ENCODE measurements around the gene PALM2AKAP2. TPM values are rescaled to one million over a fixed set of nuclear protein-coding genes. Genes with fewer than 3 reads are reported as not detected.

Gene PALM2AKAP2
- polyA plus RNA-seq, 1 experiment = 8.7 TPM

DNA sequence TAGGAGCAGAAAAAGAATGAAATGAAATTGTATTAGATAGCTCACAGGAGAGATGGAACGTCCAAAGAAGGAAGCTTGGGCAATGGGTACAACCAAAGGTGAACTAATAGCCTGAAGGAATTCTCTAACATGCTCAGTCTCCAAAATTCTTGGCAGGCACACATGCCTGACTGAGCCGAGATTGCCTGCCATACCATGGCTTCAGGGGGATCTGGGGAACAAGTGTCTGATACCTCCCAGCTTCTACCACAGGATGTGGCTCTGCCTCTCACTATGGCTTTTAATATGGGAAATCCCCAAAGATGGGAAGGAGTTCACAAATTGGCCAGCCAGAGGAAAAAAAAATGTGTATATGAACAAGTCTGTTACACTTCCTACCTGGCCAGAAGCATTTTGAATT is 3.6 kb upstream of the PALM2AKAP2 start:
- no peak for DNase-seq (ENCODE audit: low read depth)
- Histone ChIP-seq H3K36me3 (ENCODE audit: control insufficient read depth, insufficient read depth, low read length) (no peaks in the 10 kb centered on the region), H3K27me3 (ENCODE audit: control insufficient read depth, insufficient read depth, low read length) (no peaks in the 10 kb centered on the region; the same call in 1 of the 2 replicates), H3K4me3 (ENCODE audit: low read depth, low read length) (no peak overlapping the region)
- CTCF ChIA-PET = interaction anchor here (1.0 to 2.3 kb wide), 2 partner anchors 41 to 45 kb away, joined by 3 to 8 read pairs; no protein-coding TSS in a partner anchor
- TF ChIP-seq, protein P1, sequence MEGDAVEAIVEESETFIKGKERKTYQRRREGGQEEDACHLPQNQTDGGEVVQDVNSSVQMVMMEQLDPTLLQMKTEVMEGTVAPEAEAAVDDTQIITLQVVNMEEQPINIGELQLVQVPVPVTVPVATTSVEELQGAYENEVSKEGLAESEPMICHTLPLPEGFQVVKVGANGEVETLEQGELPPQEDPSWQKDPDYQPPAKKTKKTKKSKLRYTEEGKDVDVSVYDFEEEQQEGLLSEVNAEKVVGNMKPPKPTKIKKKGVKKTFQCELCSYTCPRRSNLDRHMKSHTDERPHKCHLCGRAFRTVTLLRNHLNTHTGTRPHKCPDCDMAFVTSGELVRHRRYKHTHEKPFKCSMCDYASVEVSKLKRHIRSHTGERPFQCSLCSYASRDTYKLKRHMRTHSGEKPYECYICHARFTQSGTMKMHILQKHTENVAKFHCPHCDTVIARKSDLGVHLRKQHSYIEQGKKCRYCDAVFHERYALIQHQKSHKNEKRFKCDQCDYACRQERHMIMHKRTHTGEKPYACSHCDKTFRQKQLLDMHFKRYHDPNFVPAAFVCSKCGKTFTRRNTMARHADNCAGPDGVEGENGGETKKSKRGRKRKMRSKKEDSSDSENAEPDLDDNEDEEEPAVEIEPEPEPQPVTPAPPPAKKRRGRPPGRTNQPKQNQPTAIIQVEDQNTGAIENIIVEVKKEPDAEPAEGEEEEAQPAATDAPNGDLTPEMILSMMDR (IDR thresholded peaks at IDR 0.05; ENCODE audit: insufficient read depth, low read depth, low read length) = no peak
- POLR2A ChIA-PET = no interaction called here

DNA sequence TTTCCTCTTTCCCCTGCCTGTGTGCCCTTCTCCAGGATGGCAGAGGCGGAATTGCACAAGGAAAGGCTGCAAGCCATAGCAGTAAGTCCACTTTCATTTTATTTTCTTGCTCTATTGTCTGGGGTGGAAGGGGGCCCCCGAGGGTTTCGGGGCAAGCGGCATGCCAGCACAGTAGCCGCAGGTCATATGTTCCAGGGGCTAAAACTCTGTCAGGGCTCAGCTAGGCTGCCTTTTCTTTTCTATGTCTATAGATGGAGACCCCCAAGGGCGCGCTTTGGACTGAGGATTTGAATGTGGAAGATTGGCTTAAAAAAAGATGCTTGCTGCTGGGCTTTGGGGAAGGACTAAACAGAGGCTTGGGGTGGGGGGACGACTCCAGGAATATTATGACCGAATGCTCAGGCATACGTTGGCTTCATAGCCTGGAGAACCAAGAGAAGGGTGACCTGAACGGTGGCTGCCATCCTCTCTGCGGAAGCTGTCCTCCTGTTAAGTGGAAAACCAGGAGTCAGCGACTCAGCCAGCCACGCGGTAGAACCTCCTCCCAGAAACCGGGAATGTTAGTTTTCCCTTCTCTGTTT is 545 bp downstream of the PALM2AKAP2 start:
- CTCF ChIA-PET = interaction anchor here (0.6 to 3.2 kb wide), 6 partner anchors 9 to 207 kb away, joined by 3 to 8 read pairs (median 4); no protein-coding TSS in a partner anchor
- POLR2A ChIA-PET = no interaction called here
- no peaks in the 10 kb centered on the region for H3K27me3 ChIP-seq (ENCODE audit: control insufficient read depth, insufficient read depth, low read length)
- no peaks in the 10 kb centered on the region for H3K36me3 ChIP-seq (ENCODE audit: control insufficient read depth, insufficient read depth, low read length)
- H3K4me3 ChIP-seq (ENCODE audit: low read depth, low read length) = peak overlapping the region; percentile 68
- no peak for DNase-seq (ENCODE audit: low read depth)
- TF ChIP-seq, protein P1 (IDR thresholded peaks at IDR 0.05; ENCODE audit: insufficient read depth, low read depth, low read length) = no peak

DNA sequence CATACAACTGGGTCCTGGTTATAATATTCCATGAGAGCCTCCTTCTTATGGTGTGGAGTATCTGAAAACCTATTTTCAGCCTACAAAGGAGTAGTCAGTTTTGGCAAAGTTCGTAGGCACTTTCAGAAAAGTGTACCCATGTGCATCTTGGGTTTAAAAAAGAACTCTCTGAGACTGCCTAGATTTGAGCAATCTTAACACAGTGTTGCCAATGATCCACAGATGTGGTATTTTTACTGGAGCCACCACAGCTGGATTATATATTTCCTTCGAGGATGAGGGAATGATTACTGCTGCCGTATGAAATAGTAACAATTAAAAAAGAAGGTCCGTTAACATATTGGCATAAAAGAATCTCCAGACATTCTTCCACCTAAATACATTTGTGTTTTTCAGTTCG is 1.1 kb downstream of the PALM2AKAP2 start:
- POLR2A ChIA-PET = no interaction called here
- no peaks in the 10 kb centered on the region for H3K36me3 ChIP-seq (ENCODE audit: control insufficient read depth, insufficient read depth, low read length)
- TF ChIP-seq, protein P1 (IDR thresholded peaks at IDR 0.05; ENCODE audit: insufficient read depth, low read depth, low read length) = no peak
- CTCF ChIA-PET = interaction anchor here (0.6 to 3.2 kb wide), 5 partner anchors 10 to 403 kb away, joined by 3 to 8 read pairs (median 4); no protein-coding TSS in a partner anchor
- H3K27me3 ChIP-seq (ENCODE audit: control insufficient read depth, insufficient read depth, low read length) = no peaks in the 10 kb centered on the region
- peak overlapping the region; percentile 68 for H3K4me3 ChIP-seq (ENCODE audit: low read depth, low read length)
- no peak for DNase-seq (ENCODE audit: low read depth)

DNA sequence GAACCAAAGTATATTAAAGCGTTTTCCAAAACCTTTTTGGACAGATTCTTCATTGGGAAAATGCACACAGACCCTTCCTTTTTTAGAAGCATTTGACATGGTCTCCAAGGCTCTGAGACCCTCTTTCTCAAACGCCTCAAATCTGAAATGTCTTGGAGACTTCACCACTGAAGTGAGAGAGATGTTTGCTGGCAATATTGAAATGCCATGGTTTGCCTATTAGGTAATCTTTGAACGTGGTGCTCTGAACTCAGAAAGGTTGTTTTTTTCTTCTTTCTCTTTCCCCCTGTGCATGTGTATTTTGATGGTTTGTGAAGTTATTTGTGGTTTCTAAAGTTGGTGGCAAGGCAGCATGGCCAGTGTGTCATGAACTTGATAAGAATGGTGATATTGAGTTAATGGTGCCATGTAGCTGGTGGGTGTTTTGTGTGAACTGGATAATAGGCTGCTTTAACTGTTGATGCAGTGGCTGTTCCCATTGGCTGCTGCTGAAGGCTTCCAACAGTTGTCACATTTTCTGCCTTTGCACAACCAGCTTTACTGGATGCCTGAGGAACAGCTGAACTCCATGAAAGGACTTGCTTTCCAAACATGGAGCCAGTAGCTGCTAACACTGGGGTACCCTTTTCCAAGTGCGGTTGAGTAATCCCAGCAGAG is 1.7 kb downstream of the PALM2AKAP2 start:
- Histone ChIP-seq H3K36me3 (ENCODE audit: control insufficient read depth, insufficient read depth, low read length) (no peaks in the 10 kb centered on the region), H3K4me3 (ENCODE audit: low read depth, low read length) (peak overlapping the region; percentile 68), H3K27me3 (ENCODE audit: control insufficient read depth, insufficient read depth, low read length) (no peaks in the 10 kb centered on the region)
- ChIA-PET CTCF (interaction anchor here (0.7 to 3.2 kb wide), 4 partner anchors 14 to 402 kb away, joined by 3 to 8 read pairs (median 4); no protein-coding TSS in a partner anchor), POLR2A (no interaction called here)
- DNase-seq (ENCODE audit: low read depth) = no peak
- TF ChIP-seq, protein P1 (IDR thresholded peaks at IDR 0.05; ENCODE audit: insufficient read depth, low read depth, low read length) = no peak

DNA sequence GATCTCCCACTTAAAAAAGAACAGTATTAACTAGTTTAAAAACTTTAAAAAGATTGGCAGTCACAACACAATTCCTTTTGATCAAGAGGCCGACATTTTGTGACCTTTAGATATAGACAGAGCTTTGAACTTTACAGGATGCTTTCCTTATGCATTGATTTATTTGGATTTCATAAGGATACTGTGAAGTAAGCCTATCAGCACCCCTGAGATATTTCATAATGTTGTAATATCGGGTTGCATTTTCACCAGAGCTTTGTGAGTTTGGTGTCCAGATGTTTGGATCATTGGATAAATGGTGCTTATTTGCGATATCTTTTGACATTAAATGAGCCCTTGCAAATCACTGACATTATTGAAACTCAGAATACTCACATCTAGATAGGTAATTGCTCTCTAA is 7.7 kb downstream of the PALM2AKAP2 start:
- CTCF ChIA-PET = no interaction called here
- H3K27me3 ChIP-seq (ENCODE audit: control insufficient read depth, insufficient read depth, low read length) = no peaks in the 10 kb centered on the region

More for the DNA sequence above, 7.7 kb downstream of the PALM2AKAP2 start:
- Histone ChIP-seq H3K4me3 (ENCODE audit: low read depth, low read length) (no peak overlapping the region), H3K36me3 (ENCODE audit: control insufficient read depth, insufficient read depth, low read length) (no peaks in the 10 kb centered on the region)
- POLR2A ChIA-PET = no interaction called here
- DNase-seq (ENCODE audit: low read depth) = no peak
- TF ChIP-seq, protein P1 (IDR thresholded peaks at IDR 0.05; ENCODE audit: insufficient read depth, low read depth, low read length) = no peak
